ENCODE results near the gene C10orf62.
"Not testable (repeated sequence)": the region's sequence is repeated elsewhere in the genome, so short reads cannot be mapped to it uniquely, and the experiment has no call there.

C10orf62 gene

GRCh38 chr10:97632949-97633884 is 43.7 kb downstream of the C10orf62 start, which contains the start of gene MORN4:
MORN4 (minus strand) TSS chr10:97633500; CDS start chr10:97619653, 13,847 bp downstream.
- peak within 1 kb of the TSS; percentile 73 for H3K27ac ChIP-seq
- TF ChIP-seq CTCF (conservative IDR thresholded peaks at IDR 0.05) = no peak

GRCh38 chr10:97633921-97634320 is 44.4 kb downstream of the C10orf62 start:
- peak overlapping the region; percentile 73 for H3K27ac ChIP-seq
- TF ChIP-seq CTCF (conservative IDR thresholded peaks at IDR 0.05) = no peak

DNA sequence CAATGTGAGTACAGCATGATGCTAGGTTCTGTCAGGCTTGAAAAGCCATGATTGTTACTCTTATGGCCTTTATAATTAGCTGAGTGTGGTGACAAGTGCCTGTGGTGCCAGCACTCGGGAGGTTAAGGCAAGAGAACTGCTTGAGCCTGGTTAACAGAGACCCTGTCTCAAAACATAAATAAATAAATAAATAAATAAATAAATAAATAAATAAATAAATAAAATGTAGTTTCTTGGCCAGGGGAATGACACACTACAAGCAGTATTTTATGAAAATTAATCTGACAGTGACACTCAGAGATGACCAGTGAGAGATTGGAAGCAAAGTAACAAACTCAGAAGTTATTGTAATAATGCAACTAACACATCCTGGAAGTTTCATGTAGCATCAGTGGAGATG is 46.1 kb downstream of the C10orf62 start:
- TF ChIP-seq CTCF (conservative IDR thresholded peaks at IDR 0.05) = no peak
- no peak overlapping the region for H3K27ac ChIP-seq

- H3K27ac ChIP-seq = not testable (repeated sequence)
Observed at GRCh38 chr10:97639090-97639489, 49.6 kb downstream of the C10orf62 start.

DNA sequence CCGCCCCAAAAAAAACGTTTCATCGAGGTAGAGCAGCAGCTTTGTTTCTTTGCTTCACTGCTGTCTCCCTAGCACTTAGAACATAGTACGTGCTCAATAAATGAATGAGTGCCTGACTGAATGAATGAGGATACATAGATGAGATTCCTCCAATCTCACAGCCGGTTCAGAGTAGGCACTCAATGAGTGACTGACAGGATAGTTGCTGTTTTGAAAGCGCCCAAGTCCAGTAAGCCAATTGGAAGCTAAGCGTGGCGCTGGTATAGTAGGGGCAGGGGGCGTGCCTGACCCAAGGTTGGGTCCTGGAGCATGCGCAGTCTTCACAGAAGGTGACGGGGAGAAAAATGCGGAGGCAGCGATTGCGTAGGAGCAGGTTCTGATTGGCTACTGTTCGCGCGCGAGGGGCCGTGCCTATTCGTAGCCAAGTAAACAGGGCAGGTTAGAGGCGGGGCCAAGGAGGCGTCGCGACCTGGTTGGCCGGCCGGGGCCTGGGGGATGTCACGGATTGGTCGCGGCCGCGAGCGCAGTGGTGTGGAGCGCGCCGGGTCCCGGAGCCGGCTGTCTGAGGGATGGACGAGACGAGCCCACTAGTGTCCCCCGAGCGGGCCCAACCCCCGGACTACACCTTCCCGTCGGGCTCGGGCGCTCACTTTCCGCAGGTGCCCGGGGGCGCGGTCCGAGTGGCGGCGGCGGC is 50.8 kb downstream of the C10orf62 start, which contains the start of gene PI4K2A:
Gene PI4K2A, plus strand, starts transcription at position 498 of the 694 bp plus-strand sequence. Its CDS starts 72 bp downstream, at position 570.
- H3K27ac ChIP-seq = peak within 1 kb of the TSS; percentile 68
- no peak for TF ChIP-seq CTCF (conservative IDR thresholded peaks at IDR 0.05)
